H9 (cell line): ENCODE data around the gene TPPP3. TPM values are rescaled to one million over a fixed set of nuclear protein-coding genes. Genes with fewer than 3 reads are reported as not detected.

Experiments
- DNase-seq: peaks from one replicate; pipeline ENCODE4 v3.0.0-alpha.2; 2017
- H2AFZ ChIP-seq: one replicate; pipeline ENCODE4 v1.6.1; 2013; ENCODE audit warnings: mild to moderate bottlenecking, low read length, control low read depth, moderate library complexity
- H2AK5ac ChIP-seq: 2 replicates; pipeline ENCODE4 v1.6.1; 2013; ENCODE audit warnings: low read length, control low read depth, mixed read lengths; ENCODE audit not compliant: insufficient read length
- H2BK120ac ChIP-seq: one replicate; pipeline ENCODE4 v1.6.1; 2013; ENCODE audit warnings: low read depth, mild to moderate bottlenecking, low read length, control low read depth, inconsistent platforms; ENCODE audit not compliant: poor library complexity, severe bottlenecking
- H2BK12ac ChIP-seq: 2 replicates; pipeline ENCODE4 v1.6.1; 2013; ENCODE audit warnings: low read length, control low read depth, mixed read lengths, low read depth; ENCODE audit not compliant: insufficient read length
- H2BK15ac ChIP-seq: 2 replicates; pipeline ENCODE4 v1.6.1; 2013; ENCODE audit warnings: low read depth, low read length, control low read depth
- H2BK20ac ChIP-seq: one replicate; pipeline ENCODE4 v1.6.1; 2013; ENCODE audit warnings: low read depth, mild to moderate bottlenecking, low read length, control low read depth, inconsistent platforms; ENCODE audit not compliant: poor library complexity, severe bottlenecking
- H2BK5ac ChIP-seq: 2 replicates; pipeline ENCODE4 v1.6.1; 2013; ENCODE audit warnings: low read length, control low read depth, mixed read lengths; ENCODE audit not compliant: insufficient read length
- H3K14ac ChIP-seq: 2 replicates; pipeline ENCODE4 v1.6.1; 2013; ENCODE audit warnings: low read length, control low read depth; ENCODE audit not compliant: insufficient read depth
- H3K18ac ChIP-seq: 2 replicates; pipeline ENCODE4 v1.6.1; 2013; ENCODE audit warnings: low read depth, mild to moderate bottlenecking, mixed read lengths, low read length, control low read depth; ENCODE audit not compliant: insufficient read length
- H3K23ac ChIP-seq: 2 replicates; pipeline ENCODE4 v1.6.1; 2013; ENCODE audit warnings: low read length, control low read depth, mixed read lengths, low read depth; ENCODE audit not compliant: insufficient read length
- H3K23me2 ChIP-seq: 2 replicates; pipeline ENCODE4 v1.6.1; 2013; ENCODE audit warnings: low read depth, mild to moderate bottlenecking, mixed read lengths, low read length, control low read depth; ENCODE audit not compliant: insufficient read length, poor library complexity, severe bottlenecking
- H3K27ac ChIP-seq: 2 replicates; pipeline ENCODE4 v1.5.1; 2013; ENCODE audit warnings: low read length, control low read depth, mixed read lengths, low read depth; ENCODE audit not compliant: insufficient read length
- H3K27me3 ChIP-seq: 2 replicates; pipeline ENCODE4 v1.6.1; 2013; ENCODE audit warnings: low read length, control low read depth, inconsistent platforms; ENCODE audit not compliant: insufficient read depth
- H3K4ac ChIP-seq: 2 replicates; pipeline ENCODE4 v1.6.1; 2013; ENCODE audit warnings: low read depth, mild to moderate bottlenecking, control low read depth, inconsistent platforms, low read length, moderate library complexity
- H3K4me1 ChIP-seq: 2 replicates; pipeline ENCODE4 v1.6.1; 2013; ENCODE audit warnings: low read length, control low read depth, inconsistent platforms; ENCODE audit not compliant: insufficient read depth
- H3K4me2 ChIP-seq: 2 replicates; pipeline ENCODE4 v1.6.1; 2013; ENCODE audit warnings: low read length, control low read depth, mixed read lengths; ENCODE audit not compliant: insufficient read length, insufficient read depth
- H3K56ac ChIP-seq: 2 replicates; pipeline ENCODE4 v1.6.1; 2013; ENCODE audit warnings: low read depth, mild to moderate bottlenecking, mixed read lengths, low read length, control low read depth; ENCODE audit not compliant: insufficient read length
- H3K79me1 ChIP-seq: 2 replicates; pipeline ENCODE4 v1.6.1; 2013; ENCODE audit warnings: low read depth, mild to moderate bottlenecking, moderate library complexity, low read length, control low read depth, inconsistent platforms; ENCODE audit not compliant: insufficient read depth, poor library complexity, severe bottlenecking
- H3K79me2 ChIP-seq: 2 replicates; pipeline ENCODE4 v1.6.1; 2013; ENCODE audit warnings: low read length, control low read depth, inconsistent platforms; ENCODE audit not compliant: insufficient read depth
- H3K9ac ChIP-seq: 2 replicates; pipeline ENCODE4 v1.6.1; 2013; ENCODE audit warnings: low read length, control low read depth, mixed read lengths; ENCODE audit not compliant: insufficient read length; ENCODE audit errors: extremely low read depth
- H3K9me3 ChIP-seq: one replicate; pipeline ENCODE4 v1.6.1; 2013; ENCODE audit warnings: low read depth, low read length, inconsistent platforms; ENCODE audit not compliant: control insufficient read depth
- H3T11ph ChIP-seq: one replicate; pipeline ENCODE4 v1.6.1; 2013; ENCODE audit warnings: mild to moderate bottlenecking, low read length, control low read depth, inconsistent platforms
- H4K20me1 ChIP-seq: one replicate; pipeline ENCODE4 v1.6.1; 2013; ENCODE audit not compliant: control insufficient read depth, insufficient read length, insufficient read depth
- H4K5ac ChIP-seq: 2 replicates; pipeline ENCODE4 v1.6.1; 2013; ENCODE audit warnings: low read depth, mild to moderate bottlenecking, mixed read lengths, low read length, control low read depth; ENCODE audit not compliant: insufficient read length
- H4K8ac ChIP-seq: replicated peaks from 2 replicates; pipeline ENCODE4 v1.6.1; 2013; ENCODE audit warnings: low read length, control low read depth, mixed read lengths, low read depth; ENCODE audit not compliant: insufficient read length
- H4K91ac ChIP-seq: 2 replicates; pipeline ENCODE4 v1.6.1; 2013; ENCODE audit warnings: low read depth, mild to moderate bottlenecking, moderate library complexity, mixed read lengths, low read length, control low read depth; ENCODE audit not compliant: insufficient read length
- H3K27ac Mint-ChIP-seq, 3 experiments: 2 replicates in 2 of 3; 3 replicates in 1 of 3; pipeline ENCODE4 v1.8.0; 2020 to 2021; ENCODE audit warnings: mixed read lengths in 3 of 3, mild to moderate bottlenecking in 1 of 3, moderate library complexity in 1 of 3
- H3K27me3 Mint-ChIP-seq: 2 replicates; pipeline ENCODE4 v1.8.0; 2021; ENCODE audit warnings: low read depth, mild to moderate bottlenecking, moderate library complexity, mixed read lengths
- H3K36me3 Mint-ChIP-seq, 3 experiments: 2 replicates in 2 of 3; 3 replicates in 1 of 3; pipeline ENCODE4 v1.8.0; 2020 to 2021; ENCODE audit warnings: low read depth in 3 of 3, mixed read lengths in 3 of 3; ENCODE audit not compliant: insufficient read depth in 1 of 3
- H3K4me1 Mint-ChIP-seq, 2 experiments: 2 replicates each; pipeline ENCODE4 v1.8.0; 2020; ENCODE audit warnings: mixed read lengths in 2 of 2
- H3K4me3 Mint-ChIP-seq, 2 experiments: 2 replicates in 1 of 2; 3 replicates in 1 of 2; pipeline ENCODE4 v1.8.0; 2020 to 2021; ENCODE audit warnings: mild to moderate bottlenecking in 2 of 2, mixed read lengths in 2 of 2, moderate library complexity in 1 of 2
- H3K9me3 Mint-ChIP-seq, 2 experiments: 2 replicates in 1 of 2; 3 replicates in 1 of 2; pipeline ENCODE4 v1.8.0; 2020; ENCODE audit warnings: mild to moderate bottlenecking in 2 of 2, mixed read lengths in 2 of 2, moderate library complexity in 1 of 2
- total RNA-seq: library from RNA; stranded (reverse); gene quantifications from 2 replicates; pipeline ENCODE4 v1.2.1, GENCODE V29; 2021
- TF ChIP-seq, protein P1 (sequence below): fragments of 200-600 bp; sonication (generic); conservative IDR thresholded peaks from 3 replicates; pipeline ENCODE4 v1.8.0; 2021; ENCODE audit warnings: antibody characterized with exemption, mild to moderate bottlenecking

The TPPP3 gene
- total RNA-seq, 1 experiment from 2014 or later, result 0.79 TPM

GRCh38 chr16:67364600-67365235 is 28.6 kb downstream of the TPPP3 start:
- Histone ChIP-seq H3K9me3 (no peaks in the 10 kb centered on the region), H2BK15ac (no peak overlapping the region), H3K4ac (no peak overlapping the region), H4K5ac (no peak overlapping the region), H3K9ac (no peak overlapping the region), H2BK5ac (no peak overlapping the region), H2BK20ac (no peak overlapping the region), H3K79me1 (no peaks in the 10 kb centered on the region), H4K8ac (no peak overlapping the region), H3K27ac (no peak overlapping the region), H3K56ac (no peak overlapping the region), H3K23me2 (no peaks in the 10 kb centered on the region), H3T11ph (no peak overlapping the region), H2BK120ac (no peak overlapping the region), H2AFZ (no peak overlapping the region), H3K27me3 (no peaks in the 10 kb centered on the region), H3K14ac (no peak overlapping the region), H2BK12ac (no peak overlapping the region), H3K23ac (no peak overlapping the region), H4K91ac (no peak overlapping the region), H3K79me2 (no peaks in the 10 kb centered on the region), H3K4me2 (no peak overlapping the region), H3K18ac (no peak overlapping the region), H3K4me1 (no peaks in the 10 kb centered on the region), H4K20me1 (no peaks in the 10 kb centered on the region), H2AK5ac (no peak overlapping the region)
- H3K4me1 Mint-ChIP-seq, result peaks cover 0 to 2% of the 10 kb centered on the region in 2 experiments; a peak in 2 of 4 replicates
- no peak overlapping the region for H3K27ac Mint-ChIP-seq
- H3K9me3 Mint-ChIP-seq, result no peaks in the 10 kb centered on the region
- TF ChIP-seq, protein P1, sequence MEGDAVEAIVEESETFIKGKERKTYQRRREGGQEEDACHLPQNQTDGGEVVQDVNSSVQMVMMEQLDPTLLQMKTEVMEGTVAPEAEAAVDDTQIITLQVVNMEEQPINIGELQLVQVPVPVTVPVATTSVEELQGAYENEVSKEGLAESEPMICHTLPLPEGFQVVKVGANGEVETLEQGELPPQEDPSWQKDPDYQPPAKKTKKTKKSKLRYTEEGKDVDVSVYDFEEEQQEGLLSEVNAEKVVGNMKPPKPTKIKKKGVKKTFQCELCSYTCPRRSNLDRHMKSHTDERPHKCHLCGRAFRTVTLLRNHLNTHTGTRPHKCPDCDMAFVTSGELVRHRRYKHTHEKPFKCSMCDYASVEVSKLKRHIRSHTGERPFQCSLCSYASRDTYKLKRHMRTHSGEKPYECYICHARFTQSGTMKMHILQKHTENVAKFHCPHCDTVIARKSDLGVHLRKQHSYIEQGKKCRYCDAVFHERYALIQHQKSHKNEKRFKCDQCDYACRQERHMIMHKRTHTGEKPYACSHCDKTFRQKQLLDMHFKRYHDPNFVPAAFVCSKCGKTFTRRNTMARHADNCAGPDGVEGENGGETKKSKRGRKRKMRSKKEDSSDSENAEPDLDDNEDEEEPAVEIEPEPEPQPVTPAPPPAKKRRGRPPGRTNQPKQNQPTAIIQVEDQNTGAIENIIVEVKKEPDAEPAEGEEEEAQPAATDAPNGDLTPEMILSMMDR, result no peak
- no peak overlapping the region for H3K4me3 Mint-ChIP-seq
- no peak for DNase-seq
- peaks cover 48% of the 10 kb centered on the region for H3K27me3 Mint-ChIP-seq
- no peaks in the 10 kb centered on the region for H3K36me3 Mint-ChIP-seq
